Central memory CD4-positive, alpha-beta T cell (primary cell): Measurements from ENCODE around the gene ADAMTS5.

ENCODE experiments used
- DNase-seq: peaks from one replicate; pipeline ENCODE4 v3.0.0; 2022

The ADAMTS5 gene

DNA sequence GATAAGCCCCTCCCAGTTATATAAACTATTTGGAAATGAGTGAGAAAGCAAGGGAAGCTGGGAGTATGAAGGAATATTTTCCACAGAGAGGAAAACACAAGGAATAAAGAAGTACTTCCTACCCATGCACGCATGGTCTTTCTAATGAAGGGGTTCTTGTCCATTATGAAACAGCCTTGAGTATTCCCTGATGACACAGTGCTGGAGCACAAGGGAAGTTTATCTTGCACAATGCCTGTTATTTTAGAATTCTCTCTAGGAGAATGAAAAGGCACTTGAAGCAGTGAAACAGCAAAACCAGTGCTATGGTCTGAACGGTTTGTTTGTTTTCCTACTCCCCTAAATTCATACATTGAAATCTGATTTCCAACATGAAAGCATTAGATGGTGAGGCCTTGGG, 83.1 kb downstream of the ADAMTS5 start:
- no peak for DNase-seq

DNA sequence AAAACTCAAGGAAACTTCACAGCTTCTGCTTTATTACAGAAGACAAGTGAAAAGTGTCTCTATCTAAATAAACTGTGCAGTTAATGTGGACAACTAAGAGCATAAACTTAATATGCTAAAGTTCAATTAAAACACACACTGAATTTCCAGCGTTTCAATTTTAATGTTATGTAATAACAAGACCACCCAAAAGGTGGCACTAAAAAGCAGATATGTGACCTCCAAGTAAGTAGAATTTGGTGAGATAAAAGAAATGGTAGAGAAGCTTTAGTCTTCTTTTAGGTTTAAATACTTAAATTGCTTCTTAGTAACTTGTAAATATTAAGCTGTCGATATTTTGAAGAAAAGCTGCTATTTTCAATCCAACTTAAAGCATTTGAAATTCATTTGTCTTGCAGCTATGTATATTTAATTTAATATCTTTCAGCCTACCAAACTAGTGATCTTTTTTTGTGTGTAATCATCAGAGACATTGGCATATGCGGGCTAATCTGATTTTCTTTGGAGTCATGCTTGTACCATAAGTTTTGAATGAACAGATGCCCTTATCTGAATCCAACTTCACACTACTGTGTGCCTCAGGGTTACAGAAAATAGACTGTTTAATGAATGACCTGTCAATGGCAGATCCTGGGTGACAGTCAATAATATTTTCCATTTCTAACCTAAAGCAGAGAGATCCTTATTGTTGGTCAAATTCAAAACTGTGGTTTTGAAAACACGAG, 85.2 kb downstream of the ADAMTS5 start:
- no peak for DNase-seq

DNA sequence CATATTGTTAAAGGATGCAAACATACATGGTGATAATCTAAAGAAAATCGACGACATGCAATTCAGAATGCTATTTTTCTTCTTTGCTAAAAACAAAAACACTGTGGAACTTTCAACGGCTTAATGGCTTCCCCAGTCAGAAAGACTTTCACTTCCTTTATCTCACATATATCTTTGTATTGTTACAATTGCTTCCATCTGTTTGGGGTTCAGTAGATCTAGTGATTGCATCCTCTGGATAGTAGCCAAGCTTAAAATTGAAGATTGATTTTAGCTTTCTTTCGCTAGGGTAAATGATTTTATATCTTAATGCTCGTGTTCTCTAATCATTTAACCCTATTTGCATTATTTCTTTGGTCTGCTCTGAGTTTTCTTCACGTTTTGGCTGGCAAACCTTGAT, 89.9 kb downstream of the ADAMTS5 start:
- no peak for DNase-seq

DNA sequence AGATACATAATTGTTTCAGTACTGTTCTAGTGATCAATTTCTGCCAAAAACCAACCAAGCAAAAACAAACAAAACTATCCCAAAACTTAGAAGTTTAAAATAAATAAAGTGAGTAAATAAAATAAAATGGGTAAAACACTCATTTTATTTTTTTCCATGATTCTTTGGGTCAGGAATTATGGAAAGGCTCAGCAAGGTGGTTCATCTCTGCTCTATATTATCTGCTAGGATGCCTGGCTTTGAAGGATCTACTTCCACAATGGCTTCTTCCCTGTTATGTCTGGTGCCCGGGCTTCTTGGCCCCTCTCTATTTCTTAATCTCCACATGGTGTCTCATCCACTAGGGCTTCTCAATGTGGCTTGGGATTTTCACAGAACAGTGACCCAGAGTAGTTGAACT, 92.5 kb downstream of the ADAMTS5 start:
- DNase-seq: no peak
